Thyroid gland (tissue), 4 donors: Measurements from ENCODE around the gene DMRTB1.

ENCODE experiments used
- CTCF ChIP-seq, 6 experiments: fragments of 200-600 bp in 3 of 6; fragments of 450-650 bp in 3 of 6; sonication (generic) in 3 of 6; IDR thresholded peaks; one replicate each; pipeline ENCODE4 v1.5.1; 2016 to 2019; ENCODE audit warnings: antibody characterized with exemption in 6 of 6, mild to moderate bottlenecking in 2 of 6, inconsistent platforms in 1 of 6, moderate library complexity in 1 of 6
- POLR2A ChIP-seq, 2 donors: fragments of 450-650 bp; IDR thresholded peaks; one replicate each; pipeline ENCODE4 v1.6.1; 2017; ENCODE audit warnings: antibody characterized with exemption in 2 of 2, mild to moderate bottlenecking in 2 of 2, moderate library complexity in 1 of 2

- no peak for TF ChIP-seq CTCF (IDR thresholded peaks at IDR 0.05)
- TF ChIP-seq POLR2A (IDR thresholded peaks at IDR 0.05) = no peak
Measured at GRCh38 chr1:53413175-53414001, 45.8 kb upstream of the DMRTB1 start.
